KMS-11 (cell line): ENCODE results near the gene NSUN2.

Experiments used
- H2AFZ ChIP-seq: fragments of 200-600 bp; sonication (generic); 2 replicates; pipeline ENCODE4 v1.6.1; 2016; ENCODE audit warnings: antibody characterized with exemption, mixed run types, low read depth
- H3K27ac ChIP-seq: fragments of 200-600 bp; sonication (generic); 2 replicates; pipeline ENCODE4 v1.6.1; 2016; ENCODE audit warnings: mild to moderate bottlenecking, mixed run types
- H3K27me3 ChIP-seq: fragments of 200-600 bp; sonication (generic); 2 replicates; pipeline ENCODE4 v1.6.1; 2017; ENCODE audit warnings: mild to moderate bottlenecking, low read depth, mixed run types, moderate library complexity; ENCODE audit not compliant: insufficient read depth
- H3K36me3 ChIP-seq: fragments of 200-600 bp; sonication (generic); 2 replicates; pipeline ENCODE4 v1.6.1; 2017; ENCODE audit warnings: mild to moderate bottlenecking, mixed run types; ENCODE audit not compliant: insufficient read depth
- H3K4me1 ChIP-seq: fragments of 200-600 bp; sonication (generic); 2 replicates; pipeline ENCODE4 v1.6.1; 2016; ENCODE audit warnings: mild to moderate bottlenecking, low read depth, mixed run types; ENCODE audit not compliant: poor library complexity, severe bottlenecking
- H3K4me2 ChIP-seq: fragments of 200-600 bp; sonication (generic); 2 replicates; pipeline ENCODE4 v1.7.0; 2016; ENCODE audit warnings: mild to moderate bottlenecking, mixed run types
- H3K4me3 ChIP-seq: fragments of 200-600 bp; sonication (generic); IDR thresholded peaks from 2 replicates; pipeline ENCODE4 v1.6.1; 2017; ENCODE audit warnings: low read depth, low read length, mixed read lengths; ENCODE audit not compliant: insufficient read depth
- H3K79me2 ChIP-seq: fragments of 200-600 bp; sonication (generic); 2 replicates; pipeline ENCODE4 v1.6.1; 2016; ENCODE audit warnings: low read depth, mixed run types; ENCODE audit not compliant: insufficient read depth
- H3K9ac ChIP-seq: fragments of 200-600 bp; sonication (generic); 2 replicates; pipeline ENCODE4 v1.6.1; 2016; ENCODE audit warnings: mild to moderate bottlenecking, mixed run types
- H4K20me1 ChIP-seq: fragments of 200-600 bp; sonication (generic); 2 replicates; pipeline ENCODE4 v1.6.1; 2016; ENCODE audit warnings: mild to moderate bottlenecking, mixed run types; ENCODE audit not compliant: insufficient read depth
- CTCF ChIP-seq: fragments of 200-600 bp; sonication (generic); conservative IDR thresholded peaks from 2 replicates; pipeline ENCODE4 v1.6.1; 2017; ENCODE audit warnings: low read depth, mild to moderate bottlenecking, antibody characterized with exemption, low read length, moderate library complexity, mixed read lengths

The NSUN2 gene

GRCh38 chr5:6584101-6584645 lies 48.7 kb downstream of the NSUN2 start:
- Histone ChIP-seq H3K27ac (no peak overlapping the region), H3K4me1 (no peaks in the 10 kb centered on the region), H4K20me1 (no peaks in the 10 kb centered on the region), H3K79me2 (no peaks in the 10 kb centered on the region), H3K4me3 (no peak overlapping the region), H3K4me2 (no peak overlapping the region), H2AFZ (no peak overlapping the region), H3K9ac (no peak overlapping the region), H3K27me3 (no peaks in the 10 kb centered on the region), H3K36me3 (no peaks in the 10 kb centered on the region)
- TF ChIP-seq CTCF, result no peak

- Histone ChIP-seq H2AFZ (0 out of 2 replicates have a peak overlapping the region, but pooled peaks have one; percentile 21), H3K4me3 (no peak overlapping the region), H3K27me3 (no peaks in the 10 kb centered on the region), H3K4me2 (0 out of 2 replicates have a peak overlapping the region, but pooled peaks have one; percentile 4), H3K36me3 (no peaks in the 10 kb centered on the region), H3K79me2 (no peaks in the 10 kb centered on the region), H3K4me1 (no peaks in the 10 kb centered on the region), H3K9ac (no peak overlapping the region), H4K20me1 (no peaks in the 10 kb centered on the region), H3K27ac (no peak overlapping the region)
- 0 out of 2 replicates have a peak, but pooled peaks have one; percentile 22 for TF ChIP-seq CTCF
These were observed 49.6 kb downstream of the NSUN2 start for GRCh38 chr5:6583049-6583880.

GRCh38 chr5:6582507-6583048 lies 50.3 kb downstream of the NSUN2 start:
- 0 out of 2 replicates have a peak overlapping the region, but pooled peaks have one; percentile 21 for H2AFZ ChIP-seq
- no peak overlapping the region for H3K27ac ChIP-seq
- H3K36me3 ChIP-seq, result no peaks in the 10 kb centered on the region
- H3K79me2 ChIP-seq, result no peaks in the 10 kb centered on the region
- H3K9ac ChIP-seq, result no peak overlapping the region
- H3K4me1 ChIP-seq, result no peaks in the 10 kb centered on the region
- H3K4me3 ChIP-seq, result no peak overlapping the region
- no peaks in the 10 kb centered on the region for H3K27me3 ChIP-seq
- no peaks in the 10 kb centered on the region for H4K20me1 ChIP-seq
- no peak overlapping the region for H3K4me2 ChIP-seq
- no peak for TF ChIP-seq CTCF

GRCh38 chr5:6581559-6582426 lies 51.1 kb downstream of the NSUN2 start:
- no peaks in the 10 kb centered on the region for H3K36me3 ChIP-seq
- H3K4me3 ChIP-seq, result no peak overlapping the region
- H3K27ac ChIP-seq, result no peak overlapping the region
- H3K4me2 ChIP-seq, result no peak overlapping the region
- H3K9ac ChIP-seq, result no peak overlapping the region
- TF ChIP-seq CTCF, result no peak
- no peaks in the 10 kb centered on the region for H3K79me2 ChIP-seq
- no peaks in the 10 kb centered on the region for H4K20me1 ChIP-seq
- no peak overlapping the region for H2AFZ ChIP-seq
- no peaks in the 10 kb centered on the region for H3K27me3 ChIP-seq
- H3K4me1 ChIP-seq, result peaks cover 4% of the 10 kb centered on the region
